Skin of body (tissue), 2 donors: ENCODE measurements around the gene SELENON. TPM values are rescaled to one million over a fixed set of nuclear protein-coding genes. Genes with fewer than 3 reads are reported as not detected.

Experiments used
- DNase-seq: peaks from one replicate; lab custom pipeline; 2025; lab: John Stamatoyannopoulos, UW
- total RNA-seq: library from RNA; depleted of rRNA; stranded (reverse); fragments of >200 nt; gene quantifications from one replicate; pipeline ENCODE4 v1.2.3, GENCODE V29; 2014

Gene SELENON
- total RNA-seq, 1 donor from 2014 or later = 15.9 TPM

GRCh38 chr1:25861316-25862286, 61.6 kb downstream of the SELENON start:
- no peak for DNase-seq

DNA sequence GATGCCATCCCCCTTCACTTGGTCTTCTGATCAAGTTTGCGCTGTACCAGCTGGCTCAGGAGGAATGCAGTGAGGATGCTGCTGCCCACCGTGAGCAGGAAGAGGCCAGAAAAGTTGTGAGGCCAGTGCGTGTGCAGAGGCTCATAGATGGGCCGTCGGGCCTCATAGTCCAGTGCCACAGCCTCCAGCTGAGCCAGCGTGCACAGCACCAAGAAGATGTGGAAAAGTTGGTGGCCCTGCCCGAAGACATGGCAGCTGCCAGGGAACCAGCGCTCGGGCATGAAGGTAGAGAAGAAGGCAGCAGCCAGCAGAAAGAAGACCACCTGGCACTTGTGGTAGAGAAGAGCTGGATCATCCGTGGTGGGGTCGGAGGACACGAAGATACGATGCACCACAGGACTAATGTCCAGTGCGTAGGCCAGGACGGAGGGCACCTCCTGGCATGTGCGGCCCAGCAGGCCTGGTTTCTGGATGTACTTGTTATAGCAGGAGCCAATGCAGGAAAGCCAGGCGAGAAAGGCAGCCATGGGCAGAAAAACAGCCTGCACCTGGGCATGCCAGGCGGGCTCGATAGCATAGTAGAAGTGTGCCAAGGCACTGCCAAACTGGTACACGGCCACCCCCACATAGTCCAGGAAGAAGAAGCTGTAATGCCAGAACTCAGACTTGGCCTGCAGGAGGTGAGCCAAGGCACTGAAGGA, 62.9 kb downstream of the SELENON start:
- no peak for DNase-seq

DNA sequence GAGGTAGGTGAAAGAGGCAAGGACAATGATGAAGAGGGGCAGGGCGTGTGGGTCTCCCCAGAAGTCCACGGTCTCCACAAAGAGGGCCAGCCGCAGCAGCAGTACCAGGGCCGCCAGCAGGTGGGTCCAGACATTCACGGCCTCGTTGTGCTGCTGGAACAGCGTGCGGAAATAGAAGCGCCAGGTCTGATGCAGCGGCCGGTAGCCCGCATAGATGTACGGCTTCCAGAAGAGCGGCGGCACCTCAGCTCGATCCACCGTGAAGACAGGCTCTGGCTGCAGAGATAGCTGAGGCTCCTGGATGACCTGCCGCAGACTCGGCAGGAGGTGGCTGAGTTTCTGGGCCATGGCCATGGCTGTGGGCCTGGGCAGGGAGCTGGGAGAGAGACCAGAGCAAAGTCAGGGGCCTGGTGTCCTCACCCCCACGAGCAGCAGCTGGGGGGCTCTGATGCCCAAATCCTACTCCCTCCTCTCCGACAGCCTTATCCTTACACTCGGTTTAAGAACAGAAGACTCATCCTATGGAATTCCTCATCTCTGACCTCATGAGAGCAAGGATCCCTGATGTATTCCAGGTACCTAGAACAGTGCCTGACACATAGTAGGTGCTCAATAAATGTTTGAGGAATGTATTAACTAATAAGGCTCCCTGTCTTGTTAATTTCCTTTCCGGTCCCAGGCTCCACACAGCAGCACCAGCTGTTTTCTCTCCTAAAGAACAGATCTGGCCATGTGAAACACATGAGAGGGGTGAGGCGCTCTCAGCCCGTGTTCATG, 63.7 kb downstream of the SELENON start:
- DNase-seq = no peak

DNA sequence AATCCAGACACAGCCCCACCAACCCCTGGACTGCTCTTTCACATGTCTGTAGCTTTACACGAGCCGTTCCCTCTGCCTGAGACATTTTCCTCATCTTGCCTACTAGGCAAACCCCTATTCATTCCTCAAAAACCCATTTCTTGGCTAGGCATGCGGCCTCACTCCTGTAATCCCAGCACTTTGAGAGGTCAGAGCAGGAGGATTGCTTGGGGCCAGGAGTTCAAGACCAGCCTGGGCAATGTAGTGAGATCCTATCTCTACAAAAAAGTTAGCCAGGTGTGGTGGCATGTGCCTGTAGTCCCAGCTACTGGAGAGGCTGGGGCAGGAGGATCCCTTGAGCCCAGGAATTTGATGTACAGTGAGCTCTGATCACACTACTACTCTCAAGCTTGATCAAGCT, 64.4 kb downstream of the SELENON start:
- DNase-seq = no peak

- DNase-seq = no peak
Measured at GRCh38 chr1:25866288-25866687, 66.3 kb downstream of the SELENON start.

GRCh38 chr1:25867210-25867991, 67.4 kb downstream of the SELENON start:
- no peak for DNase-seq

Other genes with a start within 250 kb of the SELENON start
- gene MAN1C1, start 183.4 kb upstream of the SELENON start, total RNA-seq = 7.9 TPM
- gene MTFR1L, start 19.8 kb downstream of the SELENON start, total RNA-seq = 29.3 TPM
- 1.1 TPM for gene AUNIP, start 59.3 kb downstream of the SELENON start, total RNA-seq
- 8.4 TPM for gene PAQR7, start 75.5 kb downstream of the SELENON start, total RNA-seq
- gene STMN1, start 106.2 kb downstream of the SELENON start, total RNA-seq = 147 TPM
- 10.2 TPM for gene PAFAH2, start 197.9 kb downstream of the SELENON start, total RNA-seq
- 0.69 TPM for gene EXTL1, start 221.6 kb downstream of the SELENON start, total RNA-seq
- gene SLC30A2, start 245.9 kb downstream of the SELENON start, total RNA-seq = 0.30 TPM